Endometrial microvascular endothelial cells (primary cell): Measurements from ENCODE around the gene FGD4. TPM values are rescaled to one million over a fixed set of nuclear protein-coding genes. Genes with fewer than 3 reads are reported as not detected.

Experiments
- in situ Hi-C: cut with HindIII; loops from 2 replicates; pipeline ENCODE4 v1.10.0; 2017; ENCODE audit warnings: low sequenced_read_pairs, low pct_unique_long_range_greater_than_20kb; ENCODE audit errors: inconsistent ontology term
- total RNA-seq: library from RNA; depleted of rRNA; stranded (reverse); fragments of >200 nt; gene quantifications from one replicate; pipeline ENCODE4 v1.2.3, GENCODE V29; 2015; ENCODE audit errors: inconsistent ontology term

The FGD4 gene
- total RNA-seq, 1 donor from 2014 or later, result 24.6 TPM

- in situ Hi-C loops, result no loop called here
Observed at GRCh38 chr12:32569259-32569658, 169.9 kb downstream of the FGD4 start.

- in situ Hi-C loops, result no loop called here
Observed at GRCh38 chr12:32574585-32574984, 175.2 kb downstream of the FGD4 start.

DNA sequence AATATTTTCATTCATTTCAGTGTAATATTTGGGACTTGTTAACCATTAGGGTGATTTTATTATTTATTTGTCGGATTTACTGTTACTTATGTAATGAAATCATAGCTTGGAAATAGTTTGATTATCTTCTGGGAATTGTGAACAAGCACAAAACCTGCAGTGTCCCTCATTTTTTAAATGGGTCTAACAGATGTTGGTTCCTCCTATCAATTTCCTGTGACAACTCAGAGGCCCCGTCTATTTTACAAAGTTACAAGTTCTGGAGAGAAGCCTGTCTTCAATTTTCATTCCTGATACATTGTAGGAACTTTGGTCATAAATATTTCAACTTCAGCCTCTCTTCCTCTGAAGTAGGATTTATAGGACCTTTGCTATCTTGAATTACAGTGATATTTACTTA lies 178.0 kb downstream of the FGD4 start:
- in situ Hi-C loops, result no loop called here

DNA sequence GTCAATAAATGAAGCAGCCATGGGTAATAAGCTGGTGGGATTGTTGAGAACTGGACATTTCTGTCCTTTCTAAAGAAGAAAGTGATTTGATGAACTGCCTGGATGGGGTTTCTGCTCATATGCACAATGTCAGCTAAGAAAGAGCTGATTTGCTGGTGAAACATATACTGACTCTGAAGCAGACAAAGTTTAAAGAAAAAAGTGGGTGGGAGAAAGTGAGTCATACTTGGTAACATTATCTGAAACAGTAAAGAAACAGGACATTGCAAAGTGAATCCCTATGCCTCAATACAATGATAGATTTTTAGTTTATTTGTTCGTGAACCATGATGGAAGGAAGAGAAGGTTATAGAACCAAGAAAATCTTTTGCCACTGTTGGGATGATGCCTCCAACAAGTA lies 184.2 kb downstream of the FGD4 start:
- in situ Hi-C loops, result no loop called here

DNA sequence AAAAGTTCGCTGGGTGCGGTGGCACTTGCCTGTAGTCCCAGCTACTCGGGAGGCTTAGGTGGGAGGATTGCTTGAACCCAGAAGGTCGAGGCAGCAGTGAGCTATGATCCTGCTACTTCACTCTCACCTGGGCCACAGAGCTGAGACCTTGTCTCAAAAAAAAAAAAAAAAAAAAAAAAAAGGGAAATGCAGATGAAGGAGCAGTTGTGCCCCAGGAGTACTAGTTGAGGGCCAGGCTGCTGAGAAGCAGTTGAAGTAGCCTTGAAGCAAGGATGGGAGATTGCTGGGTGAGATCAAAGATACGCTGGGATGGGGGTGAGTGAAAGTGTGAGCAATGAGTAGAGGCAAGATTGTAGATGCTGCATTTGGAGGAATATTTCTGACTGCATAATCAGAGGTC lies 186.3 kb downstream of the FGD4 start:
- in situ Hi-C loops, result no loop called here

DNA sequence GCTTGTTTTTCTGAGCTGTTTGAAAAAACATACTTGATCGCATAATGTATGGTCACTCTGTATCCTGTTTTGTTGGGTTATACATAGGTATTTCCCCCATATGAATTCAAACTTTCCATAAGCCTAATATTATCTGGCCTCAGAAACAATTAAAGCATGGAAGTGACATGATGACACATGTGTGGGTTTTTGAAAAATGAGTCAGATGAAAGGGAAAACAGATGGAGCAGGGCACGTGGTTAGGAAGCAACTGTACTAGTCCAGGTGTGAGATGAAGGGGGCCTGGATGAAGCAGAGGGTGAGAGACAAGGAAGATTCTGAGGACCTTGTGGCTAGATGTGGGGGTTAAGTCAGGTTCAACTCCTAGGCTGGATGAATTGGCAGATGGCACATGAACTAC lies 187.0 kb downstream of the FGD4 start:
- in situ Hi-C loops, result no loop called here

GRCh38 chr12:32587581-32588495 lies 188.5 kb downstream of the FGD4 start:
- in situ Hi-C loops, result no loop called here

DNA sequence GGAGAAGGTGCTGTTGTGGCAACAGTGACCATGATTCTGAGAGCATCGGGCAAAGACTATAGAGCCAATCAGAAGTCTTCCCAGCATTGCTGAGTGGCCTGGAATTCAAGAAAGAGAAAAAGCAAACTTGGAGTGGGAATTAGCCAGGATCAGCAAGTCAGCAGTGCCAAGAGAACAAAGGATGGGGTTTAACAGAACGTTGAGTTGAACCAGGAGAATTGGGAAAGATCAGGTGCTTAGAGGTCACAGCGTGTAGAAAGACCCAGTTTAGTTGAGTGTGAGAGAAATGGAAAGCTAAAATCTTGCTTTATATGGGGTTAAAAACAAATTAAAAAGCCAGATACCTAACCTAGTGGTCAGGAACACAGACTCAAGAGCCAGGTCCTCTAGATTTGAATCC lies 189.2 kb downstream of the FGD4 start:
- in situ Hi-C loops, result no loop called here

DNA sequence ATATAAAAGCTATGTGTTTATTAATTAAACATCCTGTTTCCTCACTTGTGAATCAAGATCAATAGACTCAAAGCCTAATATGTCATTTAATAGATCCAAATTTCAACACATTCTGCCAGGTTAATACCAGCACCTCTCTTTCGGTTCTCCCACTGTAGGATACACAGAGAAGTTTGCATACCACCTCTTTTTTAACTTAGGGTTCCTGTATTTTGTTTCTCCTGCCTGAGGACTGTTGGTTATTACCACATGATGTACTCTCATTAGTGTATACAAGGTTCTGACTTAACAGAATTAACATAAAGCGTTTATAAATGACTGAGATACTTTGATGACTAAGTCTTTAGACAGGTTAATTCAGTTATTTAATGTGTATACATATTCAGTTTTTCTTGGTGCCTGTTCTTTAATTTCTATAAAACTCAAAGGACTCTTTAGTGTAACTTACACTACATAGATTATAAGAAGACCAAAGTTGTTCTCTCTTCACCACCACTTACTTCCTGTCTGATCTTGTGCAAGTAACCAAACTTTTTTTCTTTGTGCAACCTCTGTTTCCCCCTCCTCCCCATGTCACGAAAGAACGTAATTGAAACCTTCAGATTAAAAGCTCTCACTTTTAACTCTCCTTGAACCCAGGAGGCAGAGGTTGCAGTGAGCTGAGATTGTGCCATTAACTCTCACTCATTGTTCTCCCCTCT lies 190.0 kb downstream of the FGD4 start:
- in situ Hi-C loops, result no loop called here

DNA sequence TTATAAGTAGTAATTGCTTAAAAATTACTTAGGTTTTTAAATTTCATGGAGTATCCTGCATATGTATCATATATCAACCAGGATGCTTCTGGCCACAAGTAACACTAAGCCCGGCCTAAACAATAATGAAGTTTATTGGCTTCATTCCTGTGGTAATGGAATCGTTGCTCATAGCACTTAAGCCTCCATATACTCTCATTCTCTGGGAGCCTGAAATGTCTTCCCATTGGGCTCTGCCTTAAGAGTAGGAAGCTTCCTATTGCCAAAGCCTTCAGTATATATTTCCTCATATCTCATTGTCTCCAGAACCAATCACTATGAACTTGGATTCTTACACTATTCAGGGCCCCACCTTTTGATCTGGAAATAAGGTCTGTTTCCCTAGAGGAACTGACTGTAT lies 195.9 kb downstream of the FGD4 start:
- in situ Hi-C loops, result no loop called here

DNA sequence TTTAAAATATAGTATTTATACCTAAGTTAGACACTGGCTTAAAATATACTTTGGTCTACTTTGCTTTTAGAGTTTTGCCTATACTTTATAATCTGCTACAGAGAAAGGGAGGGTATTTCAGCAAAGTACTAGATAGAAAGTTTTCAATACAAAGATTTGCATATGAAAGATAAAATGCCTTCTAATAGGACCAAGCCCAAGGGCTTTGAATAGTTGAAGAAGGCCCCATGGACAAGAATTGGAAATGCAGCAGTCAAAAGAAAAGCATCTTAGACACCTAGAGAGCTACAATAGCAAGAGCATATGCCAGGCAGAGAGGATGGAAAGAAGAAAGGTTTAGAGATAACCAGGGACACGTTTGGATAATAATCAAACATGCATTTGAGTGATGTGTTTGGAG lies 196.7 kb downstream of the FGD4 start:
- in situ Hi-C loops, result no loop called here

DNA sequence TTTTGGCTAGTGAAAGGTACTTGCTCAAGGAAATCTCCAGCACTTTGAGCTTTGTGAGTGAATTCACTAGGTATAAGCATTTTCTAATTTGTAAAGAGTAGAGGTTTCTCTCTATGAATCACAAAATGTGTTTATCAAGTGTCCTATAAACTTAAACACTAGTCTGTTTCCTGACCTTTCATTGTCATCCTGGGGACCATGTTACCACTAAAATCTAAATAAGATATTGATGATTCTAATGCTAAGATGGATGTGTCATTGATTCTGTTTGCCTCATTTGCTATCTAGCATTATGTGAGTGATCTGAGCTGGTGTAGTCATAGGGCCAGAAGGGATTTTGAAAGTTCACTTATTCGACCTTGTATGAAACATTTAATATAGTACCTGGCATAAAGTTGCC lies 199.3 kb downstream of the FGD4 start:
- in situ Hi-C loops, result no loop called here

DNA sequence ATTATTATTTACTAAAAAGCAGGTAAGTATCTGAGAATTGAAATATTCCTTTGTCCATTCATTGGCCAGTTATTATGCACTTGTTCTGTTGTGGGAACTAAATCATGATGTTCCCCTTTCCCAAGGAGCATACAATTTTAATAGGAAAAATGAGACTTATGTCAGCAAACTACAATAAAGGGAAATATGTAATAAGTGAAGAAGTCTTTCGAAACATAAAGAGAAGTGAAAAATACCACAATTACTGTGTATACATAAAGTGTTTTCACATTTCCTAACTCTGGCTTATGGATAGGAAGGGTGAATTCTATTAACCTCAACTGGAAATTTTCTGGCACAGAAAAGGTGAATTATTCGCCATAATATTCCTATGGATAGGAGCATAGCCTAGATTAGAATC lies 201.3 kb downstream of the FGD4 start:
- in situ Hi-C loops, result no loop called here

- in situ Hi-C loops, result no loop called here
Observed at GRCh38 chr12:32603071-32603470, 203.7 kb downstream of the FGD4 start.

GRCh38 chr12:32603858-32604257 lies 204.5 kb downstream of the FGD4 start:
- in situ Hi-C loops, result no loop called here

- in situ Hi-C loops, result no loop called here
Observed at GRCh38 chr12:32604565-32604964, 205.2 kb downstream of the FGD4 start.

GRCh38 chr12:32605326-32606095 lies 206.2 kb downstream of the FGD4 start:
- in situ Hi-C loops, result no loop called here

GRCh38 chr12:32606443-32606842 lies 207.1 kb downstream of the FGD4 start:
- in situ Hi-C loops, result no loop called here

- in situ Hi-C loops, result no loop called here
Observed at GRCh38 chr12:32609966-32610365, 210.6 kb downstream of the FGD4 start.

DNA sequence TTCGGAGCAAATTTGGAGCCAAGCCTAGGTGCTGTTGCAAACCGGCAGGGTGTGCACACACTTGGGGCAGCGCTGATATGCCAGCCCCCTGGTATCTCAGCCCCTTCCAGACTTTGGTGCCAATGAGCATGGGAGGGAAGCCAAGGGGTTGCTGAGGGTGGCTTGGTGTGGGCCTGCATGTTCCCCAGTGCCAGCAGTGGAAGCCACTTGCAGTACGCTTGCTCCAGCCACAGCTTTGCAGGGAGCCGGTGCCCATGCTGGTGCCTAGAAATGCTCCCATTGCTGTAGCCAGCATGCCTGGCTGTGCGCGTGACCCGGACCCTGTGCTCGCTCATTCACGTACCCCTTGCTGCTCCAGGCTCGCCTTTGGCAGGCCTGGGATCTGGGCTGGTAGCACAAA lies 212.6 kb downstream of the FGD4 start:
- in situ Hi-C loops, result no loop called here
